K562 (cell line): ENCODE measurements around the gene DAD1. TPM values are rescaled to one million over a fixed set of nuclear protein-coding genes. Genes with fewer than 3 reads are reported as not detected.

Experiments
- CAMTA2 ChIP-seq: fragments of 250-450 bp; sonication (Bioruptor Pico); conservative IDR thresholded peaks from 2 replicates; pipeline ENCODE4 v1.5.1; 2022
- ELF2 ChIP-seq: fragments of 250-450 bp; sonication (Bioruptor Pico); IDR thresholded peaks from 2 replicates; pipeline ENCODE4 v1.5.0; 2021; ENCODE audit warnings: mild to moderate bottlenecking
- ELF4 ChIP-seq: fragments of 450-650 bp; formaldehyde crosslinking; IDR thresholded peaks from 2 replicates; pipeline ENCODE4 v1.4.0; 2022; ENCODE audit warnings: missing genetic modification characterization
- FOS ChIP-seq: IDR thresholded peaks from 3 replicates; pipeline ENCODE4 v1.6.1; 2011; ENCODE audit not compliant: insufficient read length; ENCODE audit errors: extremely low read depth
- GATAD2A ChIP-seq: fragments of 450-650 bp; IDR thresholded peaks from 2 replicates; pipeline ENCODE4 v1.6.1; 2017
- GTF2F1 ChIP-seq: IDR thresholded peaks from 2 replicates; pipeline ENCODE4 v1.6.1; 2011; ENCODE audit warnings: low read depth, low read length, improper control_type of control experiment
- LEF1 ChIP-seq: fragments of 450-650 bp; IDR thresholded peaks from 2 replicates; pipeline ENCODE4 v1.6.1; 2016; ENCODE audit warnings: mild to moderate bottlenecking
- MAX ChIP-seq: sonication (generic); formaldehyde crosslinking; IDR thresholded peaks from 2 replicates; pipeline ENCODE4 v1.9.0; 2022; ENCODE audit warnings: mild to moderate bottlenecking, missing genetic modification reagents
- MTA3 ChIP-seq: fragments of 450-650 bp; formaldehyde crosslinking; IDR thresholded peaks from 2 replicates; pipeline ENCODE4 v1.6.1; 2017; ENCODE audit warnings: mild to moderate bottlenecking, borderline replicate concordance
- PTRF ChIP-seq: fragments of 450-650 bp; IDR thresholded peaks from 2 replicates; pipeline ENCODE4 v1.6.1; 2016; ENCODE audit warnings: mild to moderate bottlenecking, missing genetic modification characterization, missing compliant biosample characterization
- RHOXF2B ChIP-seq: fragments of 250-450 bp; sonication (Bioruptor Pico); conservative IDR thresholded peaks from 2 replicates; pipeline ENCODE4 v1.5.1; 2021
- TSC22D4 ChIP-seq: fragments of 450-650 bp; IDR thresholded peaks from 2 replicates; pipeline ENCODE4 v1.6.1; 2016; ENCODE audit warnings: missing genetic modification characterization, missing biosample characterization, control low read depth
- ZFP1 ChIP-seq: fragments of 450-650 bp; formaldehyde crosslinking; IDR thresholded peaks from 2 replicates; pipeline ENCODE4 v1.4.0; 2020; ENCODE audit warnings: mild to moderate bottlenecking, mixed read lengths
- ZNF589 ChIP-seq: fragments of 200-800 bp; sonication (Bioruptor generic); IDR thresholded peaks from 2 replicates; pipeline ENCODE4 v1.6.1; 2016; ENCODE audit warnings: low read depth, missing genetic modification characterization, missing compliant biosample characterization
- polyA plus RNA-seq, 8 experiments: library from polyadenylated mRNA; depleted of rRNA in 4 of 8; stranded (reverse) in 5 of 8; unstranded in 3 of 8; fragments of >200 nt; fragmentation: Nextera tagmentation in 2 of 8; fragmentation: Illumina TruSeq in 1 of 8; extraction: Ambion mirVana in 2 of 8; extraction: Trizol in 1 of 8; gene quantifications; 2 replicates each; pipeline versions ENCODE4 v1.2.1 to v1.2.3, GENCODE V29; 2011 to 2014; ENCODE audit warnings: inconsistent platforms in 1 of 8, missing spikeins in 1 of 8
- total RNA-seq, 7 experiments: library from RNA; depleted of rRNA in 6 of 7; stranded (reverse); fragments of >200 nt in 6 of 7; fragmentation: Illumina TruSeq in 2 of 7; extraction: Trizol in 2 of 7; gene quantifications; 2 replicates each; pipeline versions ENCODE4 v1.2.1 to v1.2.3, GENCODE V29; 2011 to 2021; ENCODE audit warnings: low replicate concordance in 1 of 7
- TF ChIP-seq, protein P1 (sequence below): sonication (generic); formaldehyde crosslinking; IDR thresholded peaks from 2 replicates; pipeline ENCODE4 v1.8.1; 2023; ENCODE audit warnings: mild to moderate bottlenecking, missing genetic modification reagents
- TF ChIP-seq, protein P2 (sequence below), 2 experiments: fragments of 250-450 bp in 1 of 2; fragments of 450-650 bp in 1 of 2; sonication (Bioruptor Pico) in 1 of 2; IDR thresholded peaks; 2 replicates each; pipeline versions ENCODE4 v1.6.1 to v1.8.0; 2016 to 2021; ENCODE audit warnings: mild to moderate bottlenecking in 2 of 2, moderate library complexity in 2 of 2, missing compliant biosample characterization in 1 of 2, missing genetic modification characterization in 1 of 2
- TF ChIP-seq, protein P3 (sequence below): fragments of 250-450 bp; sonication (Bioruptor Pico); IDR thresholded peaks from 2 replicates; pipeline ENCODE4 v1.5.0; 2021
- TF ChIP-seq, protein P4 (sequence below): IDR thresholded peaks from 2 replicates; pipeline ENCODE4 v1.6.1; 2014; ENCODE audit warnings: antibody characterized with exemption
- TF ChIP-seq, protein P5 (sequence below), 2 experiments: fragments of 450-650 bp; IDR thresholded peaks; 2 replicates each; pipeline ENCODE4 v1.6.1; 2018; ENCODE audit warnings: mild to moderate bottlenecking in 2 of 2, low read depth in 1 of 2; ENCODE audit not compliant: partially characterized antibody in 2 of 2

DAD1 gene
- total and polyA plus RNA-seq, 9 of the 15 experiments (the other 6 are each of a cell fraction or from before 2014, with no cell fraction given): 104 to 617 (median 222) TPM

- TF ChIP-seq, protein P1, sequence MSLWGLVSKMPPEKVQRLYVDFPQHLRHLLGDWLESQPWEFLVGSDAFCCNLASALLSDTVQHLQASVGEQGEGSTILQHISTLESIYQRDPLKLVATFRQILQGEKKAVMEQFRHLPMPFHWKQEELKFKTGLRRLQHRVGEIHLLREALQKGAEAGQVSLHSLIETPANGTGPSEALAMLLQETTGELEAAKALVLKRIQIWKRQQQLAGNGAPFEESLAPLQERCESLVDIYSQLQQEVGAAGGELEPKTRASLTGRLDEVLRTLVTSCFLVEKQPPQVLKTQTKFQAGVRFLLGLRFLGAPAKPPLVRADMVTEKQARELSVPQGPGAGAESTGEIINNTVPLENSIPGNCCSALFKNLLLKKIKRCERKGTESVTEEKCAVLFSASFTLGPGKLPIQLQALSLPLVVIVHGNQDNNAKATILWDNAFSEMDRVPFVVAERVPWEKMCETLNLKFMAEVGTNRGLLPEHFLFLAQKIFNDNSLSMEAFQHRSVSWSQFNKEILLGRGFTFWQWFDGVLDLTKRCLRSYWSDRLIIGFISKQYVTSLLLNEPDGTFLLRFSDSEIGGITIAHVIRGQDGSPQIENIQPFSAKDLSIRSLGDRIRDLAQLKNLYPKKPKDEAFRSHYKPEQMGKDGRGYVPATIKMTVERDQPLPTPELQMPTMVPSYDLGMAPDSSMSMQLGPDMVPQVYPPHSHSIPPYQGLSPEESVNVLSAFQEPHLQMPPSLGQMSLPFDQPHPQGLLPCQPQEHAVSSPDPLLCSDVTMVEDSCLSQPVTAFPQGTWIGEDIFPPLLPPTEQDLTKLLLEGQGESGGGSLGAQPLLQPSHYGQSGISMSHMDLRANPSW: no peak
- TF ChIP-seq ELF4 (CRISPR knock-in tag) (no peak), ELF2 (CRISPR knock-in tag) (no peak), PTRF (tag) (no peak), GATAD2A (no peak), ZFP1 (CRISPR knock-in tag) (no peak), MAX (CRISPR knock-in tag) (no peak), MTA3 (no peak), FOS (no peak), ZNF589 (CRISPR knock-in tag) (no peak), GTF2F1 (no peak), CAMTA2 (no peak), LEF1 (no peak), TSC22D4 (no peak), RHOXF2B (CRISPR knock-in tag) (no peak)
- TF ChIP-seq, protein P2, sequence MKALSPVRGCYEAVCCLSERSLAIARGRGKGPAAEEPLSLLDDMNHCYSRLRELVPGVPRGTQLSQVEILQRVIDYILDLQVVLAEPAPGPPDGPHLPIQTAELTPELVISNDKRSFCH (CRISPR knock-in tag; IDR thresholded peaks at IDR 0.05): no peak
- TF ChIP-seq, protein P2 (tag; IDR thresholded peaks at IDR 0.05): no peak
- TF ChIP-seq, protein P3, sequence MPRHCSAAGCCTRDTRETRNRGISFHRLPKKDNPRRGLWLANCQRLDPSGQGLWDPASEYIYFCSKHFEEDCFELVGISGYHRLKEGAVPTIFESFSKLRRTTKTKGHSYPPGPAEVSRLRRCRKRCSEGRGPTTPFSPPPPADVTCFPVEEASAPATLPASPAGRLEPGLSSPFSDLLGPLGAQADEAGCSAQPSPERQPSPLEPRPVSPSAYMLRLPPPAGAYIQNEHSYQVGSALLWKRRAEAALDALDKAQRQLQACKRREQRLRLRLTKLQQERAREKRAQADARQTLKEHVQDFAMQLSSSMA (CRISPR knock-in tag): no peak
- TF ChIP-seq, protein P4, sequence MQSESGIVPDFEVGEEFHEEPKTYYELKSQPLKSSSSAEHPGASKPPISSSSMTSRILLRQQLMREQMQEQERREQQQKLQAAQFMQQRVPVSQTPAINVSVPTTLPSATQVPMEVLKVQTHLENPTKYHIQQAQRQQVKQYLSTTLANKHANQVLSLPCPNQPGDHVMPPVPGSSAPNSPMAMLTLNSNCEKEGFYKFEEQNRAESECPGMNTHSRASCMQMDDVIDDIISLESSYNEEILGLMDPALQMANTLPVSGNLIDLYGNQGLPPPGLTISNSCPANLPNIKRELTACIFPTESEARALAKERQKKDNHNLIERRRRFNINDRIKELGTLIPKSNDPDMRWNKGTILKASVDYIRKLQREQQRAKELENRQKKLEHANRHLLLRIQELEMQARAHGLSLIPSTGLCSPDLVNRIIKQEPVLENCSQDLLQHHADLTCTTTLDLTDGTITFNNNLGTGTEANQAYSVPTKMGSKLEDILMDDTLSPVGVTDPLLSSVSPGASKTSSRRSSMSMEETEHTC: no peak
- TF ChIP-seq, protein P5, sequence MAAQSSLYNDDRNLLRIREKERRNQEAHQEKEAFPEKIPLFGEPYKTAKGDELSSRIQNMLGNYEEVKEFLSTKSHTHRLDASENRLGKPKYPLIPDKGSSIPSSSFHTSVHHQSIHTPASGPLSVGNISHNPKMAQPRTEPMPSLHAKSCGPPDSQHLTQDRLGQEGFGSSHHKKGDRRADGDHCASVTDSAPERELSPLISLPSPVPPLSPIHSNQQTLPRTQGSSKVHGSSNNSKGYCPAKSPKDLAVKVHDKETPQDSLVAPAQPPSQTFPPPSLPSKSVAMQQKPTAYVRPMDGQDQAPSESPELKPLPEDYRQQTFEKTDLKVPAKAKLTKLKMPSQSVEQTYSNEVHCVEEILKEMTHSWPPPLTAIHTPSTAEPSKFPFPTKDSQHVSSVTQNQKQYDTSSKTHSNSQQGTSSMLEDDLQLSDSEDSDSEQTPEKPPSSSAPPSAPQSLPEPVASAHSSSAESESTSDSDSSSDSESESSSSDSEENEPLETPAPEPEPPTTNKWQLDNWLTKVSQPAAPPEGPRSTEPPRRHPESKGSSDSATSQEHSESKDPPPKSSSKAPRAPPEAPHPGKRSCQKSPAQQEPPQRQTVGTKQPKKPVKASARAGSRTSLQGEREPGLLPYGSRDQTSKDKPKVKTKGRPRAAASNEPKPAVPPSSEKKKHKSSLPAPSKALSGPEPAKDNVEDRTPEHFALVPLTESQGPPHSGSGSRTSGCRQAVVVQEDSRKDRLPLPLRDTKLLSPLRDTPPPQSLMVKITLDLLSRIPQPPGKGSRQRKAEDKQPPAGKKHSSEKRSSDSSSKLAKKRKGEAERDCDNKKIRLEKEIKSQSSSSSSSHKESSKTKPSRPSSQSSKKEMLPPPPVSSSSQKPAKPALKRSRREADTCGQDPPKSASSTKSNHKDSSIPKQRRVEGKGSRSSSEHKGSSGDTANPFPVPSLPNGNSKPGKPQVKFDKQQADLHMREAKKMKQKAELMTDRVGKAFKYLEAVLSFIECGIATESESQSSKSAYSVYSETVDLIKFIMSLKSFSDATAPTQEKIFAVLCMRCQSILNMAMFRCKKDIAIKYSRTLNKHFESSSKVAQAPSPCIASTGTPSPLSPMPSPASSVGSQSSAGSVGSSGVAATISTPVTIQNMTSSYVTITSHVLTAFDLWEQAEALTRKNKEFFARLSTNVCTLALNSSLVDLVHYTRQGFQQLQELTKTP (IDR thresholded peaks at IDR 0.05; ENCODE audit: low read depth in 1 of 2, partially characterized antibody in 2 of 2): no peak
Measured at GRCh38 chr14:22589096-22589839, at the start of gene DAD1 (continued).
